CD4-positive, alpha-beta T cell treated with Interleukin-10 for 1 hour (primary cell): ENCODE data around the gene AMBRA1.

Source experiments
- DNase-seq: peaks from one replicate; pipeline ENCODE4 v3.0.0-alpha.2; 2020

The AMBRA1 gene

DNA sequence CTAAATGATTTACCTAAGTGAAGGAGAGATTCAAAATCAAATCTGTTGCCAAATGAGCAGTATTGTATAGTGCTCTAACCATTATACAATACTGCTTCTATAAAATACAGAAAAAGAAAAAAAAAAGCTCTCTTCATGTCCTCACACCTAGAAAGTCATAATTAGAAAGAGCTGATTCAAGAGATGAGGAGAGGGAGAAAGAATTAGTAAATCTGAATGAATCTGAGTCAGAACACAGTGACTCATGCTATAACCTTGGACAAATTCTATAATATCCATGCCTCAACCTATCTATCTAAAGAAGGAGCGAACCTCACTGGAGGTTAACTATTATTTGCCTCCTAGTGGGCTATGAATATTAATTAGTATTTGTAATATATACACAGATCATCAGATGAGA lies 29.4 kb downstream of the AMBRA1 start:
- DNase-seq: no peak

DNA sequence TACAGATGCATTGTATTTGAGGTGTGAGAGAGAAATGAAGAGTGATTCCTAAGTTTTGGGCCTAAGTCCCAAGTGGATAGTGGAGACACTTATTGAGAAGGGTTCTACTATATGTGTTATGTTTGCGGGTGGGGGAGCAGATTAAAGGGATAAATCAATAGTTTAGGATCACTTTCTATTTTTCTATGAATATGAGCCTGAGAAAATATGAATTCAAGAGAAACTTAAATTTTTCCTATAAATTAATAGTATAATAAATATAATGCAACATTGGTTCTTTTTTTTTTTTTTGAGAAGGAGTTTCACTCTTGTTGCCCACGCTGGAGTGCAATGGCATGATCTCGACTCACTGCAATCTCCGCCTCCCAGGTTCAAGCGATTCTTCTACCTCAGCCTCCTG lies 31.3 kb downstream of the AMBRA1 start:
- DNase-seq: no peak

DNA sequence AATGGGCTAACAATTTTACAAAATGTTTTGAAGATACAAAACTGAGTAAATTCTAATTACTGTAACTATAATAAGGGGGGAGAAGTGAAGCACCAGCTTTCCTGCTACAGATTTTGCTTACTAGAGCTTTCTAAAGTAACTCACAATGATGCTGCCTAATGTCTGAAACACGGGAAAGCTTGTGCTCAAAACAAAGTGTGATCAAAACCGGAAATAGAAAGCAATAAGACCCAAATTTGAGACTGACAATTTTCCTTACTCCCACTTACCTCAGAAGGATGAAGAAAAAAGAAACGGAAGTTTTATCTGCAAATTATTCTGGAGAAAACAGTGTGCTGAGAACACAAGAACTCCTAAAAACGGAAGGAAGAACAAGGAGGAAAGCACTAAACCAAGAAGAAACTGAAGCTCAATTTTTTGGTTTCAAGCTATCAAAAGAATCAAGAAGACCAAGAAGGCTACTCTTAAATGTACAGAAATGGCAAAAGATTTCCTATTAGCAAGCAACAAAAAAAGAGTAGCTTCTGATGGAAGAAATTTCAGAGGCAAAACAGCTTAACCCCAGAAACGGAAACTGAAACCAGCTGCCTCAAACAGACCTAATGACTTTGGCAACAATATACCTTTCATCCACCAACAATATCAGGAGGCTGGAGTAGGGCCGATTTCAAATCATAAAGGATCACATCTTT lies 33.4 kb downstream of the AMBRA1 start:
- peak; percentile 48 for DNase-seq

DNA sequence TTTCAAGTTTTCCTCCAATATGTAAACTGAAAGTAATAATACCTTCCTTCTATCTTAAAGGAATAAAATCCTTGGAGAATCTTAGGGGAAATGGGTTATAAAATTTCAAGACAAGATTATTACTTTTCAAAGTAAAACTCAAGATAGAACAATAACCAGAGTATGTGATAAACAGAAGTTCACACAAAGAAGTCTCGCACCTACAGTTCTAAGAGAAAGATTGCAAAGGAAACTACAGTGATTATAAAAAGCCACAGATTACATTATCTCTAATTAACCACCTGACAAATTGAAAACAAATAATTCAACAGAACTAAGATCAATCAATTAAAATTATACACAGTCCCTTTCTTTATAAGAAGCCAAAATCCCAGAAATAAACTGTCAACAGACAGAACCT lies 34.0 kb downstream of the AMBRA1 start:
- DNase-seq: peak; percentile 9

GRCh38 chr11:46557684-46558151 lies 36.1 kb downstream of the AMBRA1 start:
- no peak for DNase-seq

DNA sequence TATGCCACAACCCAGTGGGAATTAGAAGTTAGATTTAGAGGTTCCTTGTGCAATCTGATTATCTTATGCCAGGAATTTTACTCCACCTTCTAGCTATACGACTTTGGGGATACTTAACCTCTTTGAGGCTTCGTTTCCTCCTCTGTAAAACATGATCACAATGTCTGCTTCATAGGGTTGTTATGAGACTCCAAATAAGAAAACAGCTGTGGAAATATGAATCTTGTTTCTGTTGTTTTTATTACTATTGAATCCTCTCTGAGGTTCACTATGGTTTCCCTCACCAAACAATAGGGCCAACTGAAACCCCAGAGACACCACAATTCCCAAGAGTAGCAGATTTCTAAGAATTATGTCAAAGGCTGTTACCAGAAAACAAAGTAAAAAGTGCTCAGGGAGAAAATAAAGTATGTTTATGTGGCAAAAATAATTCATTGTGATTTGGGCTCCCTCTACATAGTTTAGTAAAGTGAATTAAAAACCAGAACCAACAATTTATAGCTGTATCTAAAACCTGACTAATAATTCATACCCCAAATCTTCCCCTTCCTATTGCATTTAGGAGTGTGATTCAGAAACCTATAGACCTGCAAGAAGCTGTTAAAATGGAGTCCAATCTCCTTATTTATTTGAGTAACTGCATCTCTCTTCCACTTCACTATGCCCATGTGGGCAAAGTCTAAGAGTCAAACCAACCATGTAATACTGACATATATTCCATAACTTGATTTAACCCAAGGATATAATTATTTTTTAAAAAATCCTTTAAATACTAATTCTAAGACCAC lies 38.4 kb downstream of the AMBRA1 start:
- no peak for DNase-seq

DNA sequence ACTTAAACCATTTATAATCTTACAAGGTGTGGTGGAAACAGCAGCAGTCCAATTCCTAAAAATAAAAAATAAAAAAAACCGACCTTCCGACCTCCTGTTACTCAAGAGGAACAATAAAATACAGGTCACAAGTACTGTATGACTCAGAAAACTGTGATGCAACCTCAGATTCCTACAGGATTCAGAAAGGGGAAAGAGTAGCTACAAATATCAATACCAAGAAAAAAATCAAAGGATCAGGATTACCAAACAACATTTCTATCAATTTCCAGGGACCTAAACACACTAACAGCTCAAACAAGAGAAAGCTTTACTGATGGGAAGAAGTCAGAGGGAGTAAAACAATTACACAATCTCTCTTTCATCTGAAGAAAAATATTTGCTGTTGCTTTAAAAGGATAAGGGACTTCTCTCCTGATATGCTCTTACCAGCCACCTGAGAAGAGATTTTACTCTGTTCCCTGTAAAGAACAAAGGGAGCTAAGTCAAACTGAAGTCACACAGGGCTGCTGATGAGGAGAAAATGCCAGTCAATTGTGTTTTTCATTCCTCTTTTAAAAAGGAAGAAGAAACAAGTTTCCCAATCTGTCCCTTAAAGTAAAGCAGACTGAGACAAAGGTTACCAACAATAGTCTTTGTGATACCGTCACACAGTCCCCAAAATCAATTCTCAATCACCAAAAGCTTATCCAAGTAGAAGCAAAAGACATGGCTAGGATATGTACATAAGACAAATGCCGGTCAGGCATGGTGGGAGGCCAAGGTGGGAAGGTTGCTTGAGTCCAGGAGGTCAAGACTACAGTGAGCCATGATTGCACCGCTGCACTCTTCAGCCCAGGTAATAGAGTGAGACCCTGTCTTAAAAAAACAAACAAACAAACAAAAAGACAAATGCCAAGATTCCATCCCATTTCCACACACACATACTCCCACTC lies 39.3 kb downstream of the AMBRA1 start:
- DNase-seq: no peak

DNA sequence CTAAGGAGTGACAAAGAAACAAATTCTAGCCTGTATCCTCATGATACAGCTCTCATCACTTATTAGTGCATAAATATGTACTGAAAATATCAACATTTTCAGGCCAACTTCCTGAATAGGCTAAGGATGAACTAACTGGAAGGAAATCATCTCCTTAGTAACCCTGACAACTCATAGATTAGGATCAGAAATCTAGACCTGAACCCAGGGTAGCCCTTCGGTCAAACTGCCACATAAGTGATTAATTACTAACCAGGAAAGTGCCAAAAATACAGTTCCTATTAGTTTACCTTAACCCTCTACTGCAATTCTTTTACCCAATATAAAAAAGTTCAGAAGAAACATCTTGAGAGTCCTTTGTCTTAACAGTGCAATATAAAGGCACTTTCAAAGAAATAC lies 40.0 kb downstream of the AMBRA1 start:
- DNase-seq: no peak

GRCh38 chr11:46551261-46551660 lies 42.6 kb downstream of the AMBRA1 start:
- DNase-seq: no peak

GRCh38 chr11:46547579-46547978 lies 46.2 kb downstream of the AMBRA1 start:
- no peak for DNase-seq

DNA sequence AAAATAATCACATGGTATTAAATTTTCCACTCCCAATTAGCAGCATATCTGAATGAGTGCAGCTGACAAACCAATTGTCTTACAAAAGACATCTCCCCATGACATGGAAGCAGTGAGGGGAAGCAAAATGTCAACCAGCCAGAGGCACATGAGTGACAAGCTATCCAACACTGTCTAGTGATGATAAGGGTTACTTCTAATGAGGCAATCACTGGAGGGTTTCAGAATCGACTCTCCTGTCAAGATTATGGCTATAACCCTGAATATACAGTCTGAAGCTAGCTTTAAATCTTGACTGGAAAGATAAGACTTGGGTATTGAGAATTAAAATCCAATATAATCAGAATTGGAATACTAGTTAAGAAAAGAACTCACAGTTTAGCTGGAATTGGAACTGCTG lies 50.3 kb downstream of the AMBRA1 start:
- no peak for DNase-seq

- DNase-seq: no peak
These were observed 52.0 kb downstream of the AMBRA1 start for GRCh38 chr11:46541593-46542371.

GRCh38 chr11:46540807-46541206 lies 53.0 kb downstream of the AMBRA1 start:
- no peak for DNase-seq

DNA sequence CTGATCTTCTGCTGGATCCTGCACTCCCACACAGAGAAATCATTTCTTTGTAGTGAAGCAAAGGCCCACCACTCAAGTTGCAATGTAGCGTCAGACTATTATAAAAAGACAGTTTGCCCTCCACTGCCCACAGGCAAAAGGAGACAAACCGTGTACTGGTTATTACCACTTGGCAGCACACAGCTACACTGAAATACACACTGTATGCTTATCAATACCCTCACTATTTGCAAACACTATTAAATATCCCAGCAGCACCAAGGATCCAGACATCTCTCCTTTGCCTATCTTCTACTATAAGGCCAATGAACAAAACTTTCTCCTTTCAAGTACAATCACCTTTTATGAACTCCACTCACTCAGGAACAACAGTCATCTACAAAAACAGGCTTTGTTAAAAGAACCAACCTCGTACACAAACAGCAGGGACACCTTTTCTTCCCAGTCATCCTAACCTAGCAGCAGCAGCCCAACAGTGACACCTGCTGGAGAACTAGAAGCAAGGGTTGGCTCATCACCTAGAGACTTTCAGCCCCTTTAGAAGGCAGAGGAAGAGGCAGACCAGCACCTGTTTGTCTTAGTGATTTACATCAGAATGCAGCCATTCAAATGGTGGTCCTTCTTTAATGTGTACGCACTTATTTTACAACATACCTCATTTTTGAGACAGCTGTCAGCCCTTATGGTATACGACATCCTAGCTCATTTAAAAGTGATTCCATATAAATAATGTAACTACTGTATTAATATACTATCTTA lies 56.1 kb downstream of the AMBRA1 start:
- peak; percentile 75 for DNase-seq

DNA sequence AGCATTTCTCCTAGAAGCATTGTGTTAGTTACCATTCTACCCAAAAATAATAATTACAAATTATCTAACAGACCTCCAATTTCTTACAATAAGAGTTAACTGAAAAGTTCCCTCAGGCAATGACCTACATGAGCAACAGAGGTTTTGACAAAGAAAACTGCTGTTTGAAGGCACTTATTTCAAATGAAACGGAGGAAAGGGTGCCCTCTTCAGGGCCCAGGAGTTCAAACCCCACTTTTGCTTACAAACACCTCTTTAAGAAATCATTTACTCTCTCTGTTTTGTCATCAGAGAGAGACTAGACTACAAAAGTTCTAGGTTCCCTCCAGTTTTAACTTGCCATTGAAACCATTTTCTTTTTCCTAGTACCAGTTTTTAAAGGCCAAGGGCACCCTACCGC lies 56.7 kb downstream of the AMBRA1 start:
- no peak for DNase-seq

DNA sequence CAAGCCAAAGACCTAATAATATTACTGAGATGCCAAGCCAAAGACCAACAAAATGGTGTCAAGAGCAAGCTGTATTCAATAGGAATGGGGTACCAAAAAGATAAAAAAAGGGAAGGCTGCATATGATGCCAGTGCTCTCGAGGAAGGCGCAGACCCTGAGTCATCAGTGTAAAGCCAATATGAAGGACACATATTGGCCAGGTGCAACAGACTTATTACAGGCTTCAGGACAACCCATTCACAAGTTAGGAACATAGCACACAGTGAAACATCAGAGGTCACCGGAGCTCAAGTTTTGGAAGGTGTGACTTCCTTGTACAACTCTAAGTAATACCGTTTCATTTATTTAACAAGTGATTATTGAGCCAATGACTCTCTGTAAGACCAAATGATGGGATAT lies 58.1 kb downstream of the AMBRA1 start:
- no peak for DNase-seq

DNA sequence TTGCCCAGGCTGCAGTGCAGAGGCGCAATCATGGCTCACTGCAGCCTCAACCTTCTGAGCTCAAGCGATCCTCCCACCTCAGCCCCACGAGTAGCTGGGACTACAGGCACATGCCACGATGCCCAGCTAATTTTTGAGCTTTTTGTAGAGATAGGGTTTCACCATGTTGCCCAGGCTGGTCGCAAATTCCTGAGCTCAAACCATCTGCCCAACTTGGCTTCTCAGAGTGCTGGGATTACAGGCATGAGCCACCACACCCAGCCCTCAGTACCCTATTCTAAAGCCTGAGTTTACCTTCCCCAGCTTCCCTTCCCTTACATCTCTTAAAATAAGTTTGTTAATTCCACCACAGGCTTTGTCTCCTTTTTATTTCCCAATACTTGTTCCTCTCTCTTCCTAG lies 59.1 kb downstream of the AMBRA1 start:
- no peak for DNase-seq

- DNase-seq: no peak
These were observed 60.3 kb downstream of the AMBRA1 start for GRCh38 chr11:46533396-46534100.

- no peak for DNase-seq
These were observed 63.8 kb downstream of the AMBRA1 start for GRCh38 chr11:46529928-46530574.

- peak; percentile 78 for DNase-seq
These were observed 64.5 kb downstream of the AMBRA1 start for GRCh38 chr11:46529095-46529905.
